ENCODE results near the gene ERICH4.

GRCh38 chr19:41435936-41436673 is 6.9 kb upstream of the ERICH4 start:
- TF ChIP-seq CTCF (IDR thresholded peaks at IDR 0.05) (no peak), EZH2 (IDR thresholded peaks at IDR 0.05; ENCODE audit: borderline replicate concordance, insufficient read depth, low read depth, low read length, poor library complexity, severe bottlenecking) (no peak)

Data from B cell (primary cell).